Ascending aorta (tissue), 2 donors: ENCODE results near the gene BAZ1B. TPM values are rescaled to one million over a fixed set of nuclear protein-coding genes. Genes with fewer than 3 reads are reported as not detected.
"Not testable (repeated sequence)": the region's sequence is repeated elsewhere in the genome, so short reads cannot be mapped to it uniquely, and the experiment has no call there.

ENCODE experiments used
- DNase-seq, 2 donors: peaks; one replicate each; pipeline ENCODE4 v3.0.0-alpha.2; 2019; ENCODE audit warnings: low spot score in 2 of 2
- H3K27ac ChIP-seq, 2 donors: fragments of 200-600 bp; sonication (generic); one replicate each; pipeline ENCODE4 v1.5.1; 2016 to 2017; ENCODE audit warnings: mild to moderate bottlenecking in 1 of 2
- H3K27me3 ChIP-seq: fragments of 200-600 bp; sonication (generic); one replicate; pipeline ENCODE4 v1.5.1; 2017
- H3K36me3 ChIP-seq, 2 donors: fragments of 200-600 bp; sonication (generic); one replicate each; pipeline ENCODE4 v1.5.1; 2016
- H3K4me1 ChIP-seq, 2 donors: fragments of 200-600 bp; sonication (generic); one replicate each; pipeline ENCODE4 v1.5.1; 2016 to 2017; ENCODE audit warnings: mild to moderate bottlenecking in 1 of 2
- H3K4me3 ChIP-seq, 2 donors: fragments of 200-600 bp; sonication (generic); one replicate each; pipeline ENCODE4 v1.5.1; 2016 to 2017; ENCODE audit warnings: mild to moderate bottlenecking in 1 of 2
- H3K9me3 ChIP-seq, 2 donors: fragments of 200-600 bp; sonication (generic); one replicate each; pipeline ENCODE4 v1.5.1; 2016
- CTCF ChIP-seq, 3 experiments: fragments of 200-600 bp in 2 of 3; fragments of 450-650 bp in 1 of 3; sonication (generic) in 2 of 3; IDR thresholded peaks; one replicate each; pipeline ENCODE4 v1.5.1; 2016 to 2019; ENCODE audit warnings: antibody characterized with exemption in 3 of 3, mild to moderate bottlenecking in 1 of 3, moderate library complexity in 1 of 3
- intact Hi-C: fragments of 100-400 bp; cut with DNase I; formaldehyde crosslinking; loops from one replicate; pipeline ENCODE4 v1.15.1; 2023
- total RNA-seq: library from RNA; depleted of rRNA; stranded (reverse); fragments of >200 nt; gene quantifications from one replicate; pipeline ENCODE4 v1.1.0, GENCODE V29; 2016

Gene BAZ1B
- total RNA-seq, 1 donor from 2014 or later = 28.1 TPM

GRCh38 chr7:73547841-73548240, 25.7 kb upstream of the BAZ1B start:
- Histone ChIP-seq H3K9me3 (no peaks in the 10 kb centered on the region), H3K4me3 (no peak overlapping the region), H3K27me3 (no peaks in the 10 kb centered on the region), H3K4me1 (no peaks in the 10 kb centered on the region), H3K36me3 (peaks cover 29 to 47% of the 10 kb centered on the region in 2 donors), H3K27ac (no peak overlapping the region)
- TF ChIP-seq CTCF (IDR thresholded peaks at IDR 0.05) = no peak
- no peak for DNase-seq
- intact Hi-C loops = no loop called here

- Histone ChIP-seq H3K9me3 (no peaks in the 10 kb centered on the region), H3K27me3 (no peaks in the 10 kb centered on the region), H3K4me3 (no peak overlapping the region), H3K36me3 (peaks cover 41 to 51% of the 10 kb centered on the region in 2 donors), H3K27ac (no peak overlapping the region), H3K4me1 (no peaks in the 10 kb centered on the region)
- intact Hi-C loops = no loop called here
- no peak for TF ChIP-seq CTCF (IDR thresholded peaks at IDR 0.05)
- no peak for DNase-seq
Observed at GRCh38 chr7:73544678-73545077, 22.6 kb upstream of the BAZ1B start.

- no peak for TF ChIP-seq CTCF (IDR thresholded peaks at IDR 0.05)
- Histone ChIP-seq H3K27ac (no peak overlapping the region), H3K9me3 (no peaks in the 10 kb centered on the region), H3K4me3 (no peak overlapping the region), H3K27me3 (no peaks in the 10 kb centered on the region), H3K4me1 (no peaks in the 10 kb centered on the region), H3K36me3 (peaks cover 68 to 69% of the 10 kb centered on the region in 2 donors)
- no peak for DNase-seq
- intact Hi-C loops = no loop called here
Observed at GRCh38 chr7:73541722-73542121, 19.6 kb upstream of the BAZ1B start.

GRCh38 chr7:73539709-73540108, 17.6 kb upstream of the BAZ1B start:
- H3K27me3 ChIP-seq = no peaks in the 10 kb centered on the region
- intact Hi-C loops = no loop called here
- H3K27ac ChIP-seq = no peak overlapping the region
- H3K36me3 ChIP-seq = peaks cover 80 to 82% of the 10 kb centered on the region in 2 donors
- H3K9me3 ChIP-seq = no peaks in the 10 kb centered on the region
- H3K4me3 ChIP-seq = no peak overlapping the region
- DNase-seq = no peak
- no peaks in the 10 kb centered on the region for H3K4me1 ChIP-seq
- no peak for TF ChIP-seq CTCF (IDR thresholded peaks at IDR 0.05)

GRCh38 chr7:73538510-73538909, 16.4 kb upstream of the BAZ1B start:
- intact Hi-C loops = not testable (repeated sequence)
- H3K36me3 ChIP-seq = peaks cover 80 to 81% of the 10 kb centered on the region in 2 donors

GRCh38 chr7:73537051-73537450, 15.0 kb upstream of the BAZ1B start:
- H3K27ac ChIP-seq = no peak overlapping the region
- no peak overlapping the region for H3K4me3 ChIP-seq
- no peaks in the 10 kb centered on the region for H3K4me1 ChIP-seq
- no peaks in the 10 kb centered on the region for H3K9me3 ChIP-seq
- H3K36me3 ChIP-seq = peaks cover 66 to 76% of the 10 kb centered on the region in 2 donors
- no peaks in the 10 kb centered on the region for H3K27me3 ChIP-seq
- TF ChIP-seq CTCF (IDR thresholded peaks at IDR 0.05) = no peak
- intact Hi-C loops = no loop called here
- DNase-seq = no peak

More at GRCh38 chr7:73538510-73538909, 16.4 kb upstream of the BAZ1B start:
- not testable (repeated sequence) for H3K4me1 ChIP-seq, H3K27me3 ChIP-seq, DNase-seq, H3K4me3 ChIP-seq, H3K27ac ChIP-seq, H3K9me3 ChIP-seq
